BJ (cell line): ENCODE data around the gene GGPS1. TPM values are rescaled to one million over a fixed set of nuclear protein-coding genes. Genes with fewer than 3 reads are reported as not detected.

Experiments
- CTCF ChIA-PET: fragments of 350-600 bp; formaldehyde crosslinking; extraction: SDS; loops from one replicate; lab custom pipeline; 2021; ENCODE audit warnings: antibody characterized with exemption, inconsistent platforms; lab: Yijun Ruan, JAX
- POLR2A ChIA-PET: fragments of 300-600 bp; sonication (Branson Sonifier 250); formaldehyde crosslinking; extraction: SDS; loops from one replicate; lab custom pipeline; 2021; ENCODE audit warnings: antibody characterized with exemption; lab: Charles Lee
- DNase-seq: peaks from one replicate; pipeline ENCODE4 v3.0.0-alpha.2; 2011; ENCODE audit warnings: low read depth
- H3K27me3 ChIP-seq: 2 replicates; pipeline ENCODE4 v1.6.0; 2011; ENCODE audit warnings: low read length; ENCODE audit not compliant: control insufficient read depth, insufficient read depth
- H3K36me3 ChIP-seq: 2 replicates; pipeline ENCODE4 v1.5.1; 2011; ENCODE audit warnings: low read length; ENCODE audit not compliant: control insufficient read depth, insufficient read depth
- H3K4me3 ChIP-seq: 2 replicates; pipeline ENCODE4 v1.5.1; 2011; ENCODE audit warnings: low read depth, mild to moderate bottlenecking, control low read depth, low read length
- CTCF ChIP-seq: IDR thresholded peaks from 2 replicates; pipeline ENCODE4 v1.5.1; 2011; ENCODE audit warnings: low read depth, mild to moderate bottlenecking, control low read depth, inconsistent platforms, low read length, moderate library complexity; ENCODE audit not compliant: insufficient read depth
- polyA plus RNA-seq: library from polyadenylated mRNA; depleted of rRNA; stranded (reverse); fragments of >200 nt; gene quantifications from 2 replicates; pipeline ENCODE4 v1.2.3, GENCODE V29; 2011

GGPS1 gene
- polyA plus RNA-seq, 1 experiment = 18.8 TPM

GRCh38 chr1:235284231-235284769, 44.1 kb upstream of the GGPS1 start:
- H3K4me3 ChIP-seq = no peak overlapping the region
- no peaks in the 10 kb centered on the region for H3K27me3 ChIP-seq
- TF ChIP-seq CTCF = no peak
- H3K36me3 ChIP-seq = no peaks in the 10 kb centered on the region
- no peak for DNase-seq
- CTCF ChIA-PET = interaction anchor here (0.6 kb wide), 1 partner anchor 672 kb away, joined by 4 read pairs; no protein-coding TSS in a partner anchor
- POLR2A ChIA-PET = no interaction called here

GRCh38 chr1:235286667-235287066, 41.7 kb upstream of the GGPS1 start:
- DNase-seq = no peak
- Histone ChIP-seq H3K36me3 (no peaks in the 10 kb centered on the region), H3K4me3 (no peak overlapping the region), H3K27me3 (no peaks in the 10 kb centered on the region)
- POLR2A ChIA-PET = no interaction called here
- TF ChIP-seq CTCF = no peak
- CTCF ChIA-PET = no interaction called here

GRCh38 chr1:235287208-235287882, 41.0 kb upstream of the GGPS1 start:
- Histone ChIP-seq H3K4me3 (no peak overlapping the region), H3K36me3 (no peaks in the 10 kb centered on the region), H3K27me3 (no peaks in the 10 kb centered on the region)
- POLR2A ChIA-PET = no interaction called here
- TF ChIP-seq CTCF = no peak
- no peak for DNase-seq
- CTCF ChIA-PET = interaction anchor here (0.8 kb wide), 1 partner anchor 129 kb away, joined by 3 read pairs; no protein-coding TSS in a partner anchor

GRCh38 chr1:235289859-235290739, 38.3 kb upstream of the GGPS1 start:
- no peak for DNase-seq
- Histone ChIP-seq H3K36me3 (no peaks in the 10 kb centered on the region), H3K4me3 (no peak overlapping the region), H3K27me3 (no peaks in the 10 kb centered on the region)
- ChIA-PET POLR2A (no interaction called here), CTCF (interaction anchor here (1.4 kb wide), 1 partner anchor 126 kb away, joined by 4 read pairs; no protein-coding TSS in a partner anchor)
- TF ChIP-seq CTCF = no peak
